HG03439 (cell line): ENCODE results near the gene TAGLN2.

ENCODE experiments used
- ATAC-seq: cut with Tn5 transposase; IDR thresholded peaks from one replicate; pipeline ENCODE4 v1.9.1; 2021; ENCODE audit warnings: mild to moderate bottlenecking, moderate library complexity; ENCODE audit not compliant: unreplicated experiment

Gene TAGLN2

GRCh38 chr1:159922511-159923202 lies 2.6 kb downstream of the TAGLN2 start:
- no peak for ATAC-seq

GRCh38 chr1:159921700-159922504 lies 3.4 kb downstream of the TAGLN2 start:
- peak; percentile 21 for ATAC-seq

GRCh38 chr1:159921251-159921650 lies 4.1 kb downstream of the TAGLN2 start:
- ATAC-seq, result peak; percentile 20

GRCh38 chr1:159920651-159921050 lies 4.7 kb downstream of the TAGLN2 start:
- no peak for ATAC-seq

- ATAC-seq, result no peak
These were observed 5.1 kb downstream of the TAGLN2 start for GRCh38 chr1:159920202-159920601.

- ATAC-seq, result no peak
These were observed 6.0 kb downstream of the TAGLN2 start for GRCh38 chr1:159919236-159919865.

GRCh38 chr1:159918352-159919200 lies 6.7 kb downstream of the TAGLN2 start:
- ATAC-seq, result no peak

- ATAC-seq, result no peak
These were observed 7.6 kb downstream of the TAGLN2 start for GRCh38 chr1:159917533-159918351.

- ATAC-seq, result no peak
These were observed 8.9 kb downstream of the TAGLN2 start for GRCh38 chr1:159916242-159917051.

GRCh38 chr1:159915571-159916241 lies 9.6 kb downstream of the TAGLN2 start:
- no peak for ATAC-seq

GRCh38 chr1:159914252-159915018 lies 10.9 kb downstream of the TAGLN2 start:
- no peak for ATAC-seq

GRCh38 chr1:159913451-159914192 lies 11.7 kb downstream of the TAGLN2 start:
- ATAC-seq, result no peak

- ATAC-seq, result no peak
These were observed 13.8 kb downstream of the TAGLN2 start for GRCh38 chr1:159911326-159912070.

- ATAC-seq, result no peak
These were observed 17.0 kb downstream of the TAGLN2 start for GRCh38 chr1:159908031-159908940.

GRCh38 chr1:159906960-159907359 lies 18.3 kb downstream of the TAGLN2 start:
- ATAC-seq, result no peak
